CD4-positive, alpha-beta memory T cell (primary cell): ENCODE measurements around the gene DCST2. TPM values are rescaled to one million over a fixed set of nuclear protein-coding genes. Genes with fewer than 3 reads are reported as not detected.

Experiments used
- CTCF ChIA-PET: fragments of 350-600 bp; sonication (Branson Sonifier 250); formaldehyde crosslinking; loops from one replicate; lab custom pipeline; 2021; ENCODE audit warnings: inconsistent platforms; ENCODE audit not compliant: partially characterized antibody; lab: Charles Lee
- POLR2A ChIA-PET: fragments of 350-600 bp; sonication (Branson Sonifier 250); formaldehyde crosslinking; loops from one replicate; lab custom pipeline; 2021; ENCODE audit not compliant: partially characterized antibody; lab: Charles Lee
- DNase-seq, 5 donors: peaks; one replicate each; pipeline versions ENCODE4 v3.0.0 to v3.0.0-alpha.2; 2020 to 2022; ENCODE audit warnings: mixed read lengths in 1 of 5
- H3K27ac ChIP-seq: one replicate; pipeline ENCODE4 v1.7.0; 2013; ENCODE audit warnings: low read depth, low read length
- H3K27me3 ChIP-seq: 2 replicates; pipeline ENCODE4 v1.7.0; 2013; ENCODE audit warnings: mild to moderate bottlenecking, low read length, moderate library complexity; ENCODE audit not compliant: insufficient read depth
- H3K36me3 ChIP-seq: 2 replicates; pipeline ENCODE4 v1.7.0; 2013; ENCODE audit warnings: mild to moderate bottlenecking, low read length, moderate library complexity; ENCODE audit not compliant: insufficient read depth
- H3K4me1 ChIP-seq: 2 replicates; pipeline ENCODE4 v1.7.0; 2013; ENCODE audit warnings: mild to moderate bottlenecking, low read length, moderate library complexity; ENCODE audit not compliant: insufficient read depth
- H3K4me3 ChIP-seq, 2 donors: one replicate each; pipeline ENCODE4 v1.7.0; 2013; ENCODE audit warnings: low read length in 2 of 2, mild to moderate bottlenecking in 1 of 2
- H3K9me3 ChIP-seq, 2 donors: one replicate each; pipeline ENCODE4 v1.7.0; 2013; ENCODE audit warnings: low read length in 2 of 2, control low read depth in 1 of 2; ENCODE audit not compliant: control insufficient read depth in 1 of 2
- H3K27ac Mint-ChIP-seq, 7 donors: one replicate each; pipeline ENCODE4 v1.8.0; 2020 to 2021; ENCODE audit warnings: mixed read lengths in 7 of 7, mild to moderate bottlenecking in 6 of 7, inconsistent platforms in 3 of 7, moderate library complexity in 3 of 7
- H3K27me3 Mint-ChIP-seq, 2 donors: one replicate each; pipeline ENCODE4 v1.8.0; 2020 to 2021; ENCODE audit warnings: mixed read lengths in 2 of 2
- H3K36me3 Mint-ChIP-seq, 2 donors: one replicate each; pipeline ENCODE4 v1.8.0; 2020 to 2021; ENCODE audit warnings: mixed read lengths in 2 of 2, inconsistent platforms in 1 of 2, mild to moderate bottlenecking in 1 of 2
- H3K4me1 Mint-ChIP-seq, 4 donors: one replicate each; pipeline ENCODE4 v1.8.0; 2020 to 2021; ENCODE audit warnings: mixed read lengths in 4 of 4, mild to moderate bottlenecking in 1 of 4
- H3K4me3 Mint-ChIP-seq, 8 donors: one replicate each; pipeline ENCODE4 v1.8.0; 2020 to 2021; ENCODE audit warnings: mixed read lengths in 8 of 8, mild to moderate bottlenecking in 7 of 8, moderate library complexity in 6 of 8, inconsistent platforms in 3 of 8
- H3K9me3 Mint-ChIP-seq, 8 donors: one replicate each; pipeline ENCODE4 v1.8.0; 2020 to 2021; ENCODE audit warnings: mixed read lengths in 8 of 8, mild to moderate bottlenecking in 5 of 8, inconsistent platforms in 3 of 8, moderate library complexity in 1 of 8
- intact Hi-C: fragments of 100-400 bp; cut with micrococcal nuclease; formaldehyde crosslinking; loops from one replicate; pipeline ENCODE4 v1.15.1; 2023
- polyA plus RNA-seq, 2 donors: library from polyadenylated mRNA; unstranded; fragments of 300-500 nt; fragmentation: Illumina TruSeq; gene quantifications; one replicate each; pipeline ENCODE4 v1.2.3, GENCODE V29; 2021
- total RNA-seq, 2 experiments: library from RNA; stranded (reverse); gene quantifications; one replicate each; pipeline ENCODE4 v1.2.3, GENCODE V29; 2021

DCST2 gene
- total and polyA plus RNA-seq, 4 experiments from 2014 or later = 4.0 to 4.1 TPM; not detected in 2

- Mint-ChIP-seq H3K27me3 (no peaks in the 10 kb centered on the region), H3K9me3 (peaks cover 0 to 3% (median 0%) of the 10 kb centered on the region in 8 donors), H3K36me3 (peaks cover 0 to 30% of the 10 kb centered on the region in 2 donors), H3K4me3 (peak overlapping the region; percentile 90 to 98 (median 96)), H3K4me1 (peaks cover 41 to 96% (median 58%) of the 10 kb centered on the region in 4 donors), H3K27ac (peak overlapping the region; percentile 80 to 96 (median 93))
- intact Hi-C loops = no loop called here
- H3K27me3 ChIP-seq = no peaks in the 10 kb centered on the region
- no peaks in the 10 kb centered on the region for H3K9me3 ChIP-seq
- ChIA-PET CTCF (interaction anchor here (0.9 to 18.7 kb wide), 6 partner anchors 9 to 448 kb away, joined by 3 to 381 read pairs (median 4); partner anchors contain the start of genes LENEP, PBXIP1 and ZBTB7B), POLR2A (interaction anchor here (0.7 to 38.9 kb wide), 10 partner anchors 7 to 72 kb away, joined by 3 to 1543 read pairs (median 7); partner anchors contain the start of genes ADAM15, CKS1B, FLAD1 and LENEP)
- H3K4me3 ChIP-seq = peak overlapping the region; percentile 76 to 85
- DNase-seq = peak in 2 of 5 donors; percentile 20 to 59
- H3K36me3 ChIP-seq = no peaks in the 10 kb centered on the region
- peaks cover 86% of the 10 kb centered on the region for H3K4me1 ChIP-seq
- H3K27ac ChIP-seq = peak overlapping the region; percentile 86
These were observed 25.3 kb downstream of the DCST2 start for GRCh38 chr1:155008015-155008941.

- POLR2A ChIA-PET = interaction anchor here (1.1 to 38.9 kb wide), 7 partner anchors 6 to 71 kb away, joined by 3 to 1543 read pairs (median 17); partner anchors contain the start of genes CKS1B, FLAD1, LENEP and PBXIP1
- peak overlapping the region in 5 of 7 donors; percentile 35 to 95 (median 91) for H3K27ac Mint-ChIP-seq
- CTCF ChIA-PET = interaction anchor here (1.0 to 18.7 kb wide), 7 partner anchors 7 to 52 kb away, joined by 3 to 381 read pairs (median 5); partner anchors contain the start of genes LENEP, PBXIP1 and ZBTB7B
- intact Hi-C loops = no loop called here
- Histone ChIP-seq H3K27ac (peak overlapping the region; percentile 86), H3K9me3 (no peaks in the 10 kb centered on the region), H3K36me3 (no peaks in the 10 kb centered on the region), H3K4me1 (peaks cover 77% of the 10 kb centered on the region), H3K4me3 (no peak overlapping the region), H3K27me3 (no peaks in the 10 kb centered on the region)
- H3K27me3 Mint-ChIP-seq = no peaks in the 10 kb centered on the region
- H3K9me3 Mint-ChIP-seq = no peaks in the 10 kb centered on the region
- H3K4me1 Mint-ChIP-seq = peaks cover 32 to 92% (median 49%) of the 10 kb centered on the region in 4 donors
- peaks cover 0 to 26% of the 10 kb centered on the region in 2 donors for H3K36me3 Mint-ChIP-seq
- H3K4me3 Mint-ChIP-seq = peak overlapping the region in 6 of 8 donors; percentile 10 to 97 (median 57)
- DNase-seq = peak in 1 of 5 donors; percentile 37
These were observed 26.2 kb downstream of the DCST2 start for GRCh38 chr1:155007251-155007828.

GRCh38 chr1:155006601-155007101, 26.9 kb downstream of the DCST2 start:
- H3K4me1 Mint-ChIP-seq = peaks cover 28 to 90% (median 45%) of the 10 kb centered on the region in 4 donors
- intact Hi-C loops = no loop called here
- peak overlapping the region; percentile 16 to 97 (median 73) for H3K4me3 Mint-ChIP-seq
- POLR2A ChIA-PET = interaction anchor here (1.1 to 38.9 kb wide), 6 partner anchors 9 to 448 kb away, joined by 3 to 1543 read pairs (median 14); partner anchors contain the start of genes CKS1B, FLAD1, LENEP and PBXIP1
- peaks cover 70% of the 10 kb centered on the region for H3K4me1 ChIP-seq
- peak overlapping the region; percentile 9 to 38 for H3K4me3 ChIP-seq
- H3K27ac ChIP-seq = peak overlapping the region; percentile 86
- CTCF ChIA-PET = interaction anchor here (1.0 to 18.7 kb wide), 5 partner anchors 7 to 38 kb away, joined by 3 to 381 read pairs (median 3); partner anchors contain the start of genes LENEP and ZBTB7B
- H3K9me3 Mint-ChIP-seq = no peaks in the 10 kb centered on the region
- H3K27ac Mint-ChIP-seq = peak overlapping the region; percentile 81 to 98 (median 93)
- H3K27me3 ChIP-seq = no peaks in the 10 kb centered on the region
- no peaks in the 10 kb centered on the region for H3K36me3 ChIP-seq
- H3K9me3 ChIP-seq = no peaks in the 10 kb centered on the region
- peaks cover 0 to 28% of the 10 kb centered on the region in 2 donors for H3K36me3 Mint-ChIP-seq
- H3K27me3 Mint-ChIP-seq = no peaks in the 10 kb centered on the region
- DNase-seq = peak in 4 of 5 donors; percentile 48 to 64 (median 56)

GRCh38 chr1:155005076-155006011, 28.2 kb downstream of the DCST2 start:
- Mint-ChIP-seq H3K27me3 (no peaks in the 10 kb centered on the region), H3K27ac (peak overlapping the region; percentile 83 to 98 (median 93)), H3K9me3 (no peaks in the 10 kb centered on the region), H3K36me3 (peaks cover 0 to 30% of the 10 kb centered on the region in 2 donors), H3K4me3 (peak overlapping the region; percentile 73 to 99 (median 95)), H3K4me1 (peaks cover 28 to 80% (median 39%) of the 10 kb centered on the region in 4 donors)
- intact Hi-C loops = no loop called here
- no peaks in the 10 kb centered on the region for H3K9me3 ChIP-seq
- DNase-seq = peak in 4 of 5 donors; percentile 33 to 57 (median 40)
- peaks cover 57% of the 10 kb centered on the region for H3K4me1 ChIP-seq
- H3K4me3 ChIP-seq = peak overlapping the region; percentile 91 to 95
- H3K36me3 ChIP-seq = no peaks in the 10 kb centered on the region
- no peaks in the 10 kb centered on the region for H3K27me3 ChIP-seq
- POLR2A ChIA-PET = interaction anchor here (1.1 to 38.9 kb wide), 6 partner anchors 9 to 447 kb away, joined by 3 to 1543 read pairs (median 48); partner anchors contain the start of genes CKS1B, FLAD1, PBXIP1 and PMVK
- H3K27ac ChIP-seq = peak overlapping the region; percentile 86
- CTCF ChIA-PET = interaction anchor here (1.6 to 18.7 kb wide), 3 partner anchors 6 to 30 kb away, joined by 4 to 381 read pairs (median 381); partner anchors contain the start of genes CKS1B, LENEP and ZBTB7B

- Mint-ChIP-seq H3K9me3 (no peaks in the 10 kb centered on the region), H3K4me3 (peak overlapping the region; percentile 88 to 99 (median 96)), H3K36me3 (peaks cover 0 to 27% of the 10 kb centered on the region in 2 donors), H3K27me3 (no peaks in the 10 kb centered on the region), H3K27ac (peak overlapping the region; percentile 89 to 97 (median 94)), H3K4me1 (peaks cover 33 to 80% (median 42%) of the 10 kb centered on the region in 4 donors)
- intact Hi-C loops = loop anchor here (5.0 kb wide), 2 partner anchors 48 to 447 kb away; partner anchors contain the start of genes ADAM15 and UBE2Q1
- ChIA-PET POLR2A (interaction anchor here (0.7 to 38.9 kb wide), 5 partner anchors 9 to 168 kb away, joined by 3 to 1543 read pairs (median 5); partner anchors contain the start of genes CKS1B, FLAD1, KRTCAP2 and PBXIP1), CTCF (interaction anchor here (0.6 to 16.3 kb wide), 4 partner anchors 10 to 42 kb away, joined by 3 to 381 read pairs (median 4); partner anchors contain the start of gene CKS1B)
- Histone ChIP-seq H3K4me3 (peak overlapping the region; percentile 91 to 95), H3K4me1 (peaks cover 57% of the 10 kb centered on the region), H3K27ac (peak overlapping the region; percentile 86), H3K36me3 (no peaks in the 10 kb centered on the region), H3K27me3 (no peaks in the 10 kb centered on the region), H3K9me3 (no peaks in the 10 kb centered on the region)
- DNase-seq = peak in 2 of 5 donors; percentile 20 to 48
These were observed 29.1 kb downstream of the DCST2 start for GRCh38 chr1:155004352-155005075.
